SK-N-MC (cell line): Measurements from ENCODE around the gene NSFL1C.
"Not testable (repeated sequence)": the region's sequence is repeated elsewhere in the genome, so short reads cannot be mapped to it uniquely, and the experiment has no call there.

ENCODE experiments used
- DNase-seq: peaks from one replicate; pipeline ENCODE4 v3.0.0-alpha.2; 2011; ENCODE audit warnings: low read depth, low spot score
- H3K27ac ChIP-seq: fragments of 200-600 bp; sonication (generic); 2 replicates; pipeline ENCODE4 v1.5.1; 2016; ENCODE audit warnings: mixed run types
- H3K36me3 ChIP-seq: fragments of 200-600 bp; sonication (generic); 2 replicates; pipeline ENCODE4 v1.6.1; 2017; ENCODE audit warnings: antibody characterized with exemption, low read length, mixed read lengths; ENCODE audit not compliant: insufficient read depth
- H3K4me3 ChIP-seq: fragments of 200-600 bp; sonication (generic); 2 replicates; pipeline ENCODE4 v1.5.1; 2016
- H3K9ac ChIP-seq: fragments of 200-600 bp; sonication (generic); 2 replicates; pipeline ENCODE4 v1.8.0; 2017; ENCODE audit warnings: mixed run types, mixed read lengths; ENCODE audit not compliant: insufficient read length
- H3K9me3 ChIP-seq: fragments of 200-600 bp; sonication (generic); 2 replicates; pipeline ENCODE4 v1.6.1; 2017; ENCODE audit warnings: low read depth, mild to moderate bottlenecking, antibody characterized with exemption, low read length, moderate library complexity, mixed read lengths
- EZH2 ChIP-seq: fragments of 200-600 bp; sonication (generic); IDR thresholded peaks from one replicate; pipeline ENCODE4 v1.6.1; 2017; ENCODE audit warnings: antibody characterized with exemption
- FOXP2 ChIP-seq: optimal IDR thresholded peaks from 2 replicates; pipeline ENCODE3; 2011; ENCODE audit warnings: mild to moderate bottlenecking, moderate library complexity; ENCODE audit not compliant: insufficient read depth; ENCODE audit errors: extremely low read length, control extremely low read depth
- POLR2AphosphoS5 ChIP-seq: IDR thresholded peaks from 2 replicates; pipeline ENCODE4 v1.6.1; 2012; ENCODE audit warnings: mild to moderate bottlenecking, low read depth, low read length, borderline replicate concordance

Gene NSFL1C

GRCh38 chr20:1417790-1418189 is 48.9 kb downstream of the NSFL1C start:
- H3K9ac ChIP-seq = no peak overlapping the region
- H3K27ac ChIP-seq = no peak overlapping the region
- no peak for TF ChIP-seq EZH2
- TF ChIP-seq POLR2AphosphoS5 = no peak
- TF ChIP-seq FOXP2 = no peak
- no peak for DNase-seq
- no peaks in the 10 kb centered on the region for H3K9me3 ChIP-seq
- no peaks in the 10 kb centered on the region for H3K36me3 ChIP-seq
- no peak overlapping the region for H3K4me3 ChIP-seq

- no peak overlapping the region for H3K9ac ChIP-seq
Measured at GRCh38 chr20:1417273-1417672, 49.4 kb downstream of the NSFL1C start.

GRCh38 chr20:1415667-1416468 is 50.8 kb downstream of the NSFL1C start:
- Histone ChIP-seq H3K4me3 (no peak overlapping the region), H3K9me3 (no peaks in the 10 kb centered on the region), H3K27ac (no peak overlapping the region), H3K36me3 (no peaks in the 10 kb centered on the region), H3K9ac (no peak overlapping the region)
- no peak for DNase-seq
- TF ChIP-seq POLR2AphosphoS5 (no peak), FOXP2 (no peak)

More at GRCh38 chr20:1417273-1417672, 49.4 kb downstream of the NSFL1C start:
- no peaks in the 10 kb centered on the region for H3K36me3 ChIP-seq
- no peaks in the 10 kb centered on the region for H3K9me3 ChIP-seq
- no peak overlapping the region for H3K4me3 ChIP-seq
- H3K27ac ChIP-seq = no peak overlapping the region
- DNase-seq = no peak
- TF ChIP-seq EZH2 (no peak), FOXP2 (no peak), POLR2AphosphoS5 (no peak)

GRCh38 chr20:1414982-1415381 is 51.7 kb downstream of the NSFL1C start:
- DNase-seq = no peak
- Histone ChIP-seq H3K27ac (no peak overlapping the region), H3K4me3 (no peak overlapping the region)

GRCh38 chr20:1405801-1406200 is 60.8 kb downstream of the NSFL1C start:
- no peak overlapping the region for H3K9ac ChIP-seq
- no peaks in the 10 kb centered on the region for H3K36me3 ChIP-seq
- no peaks in the 10 kb centered on the region for H3K9me3 ChIP-seq
- H3K4me3 ChIP-seq = no peak overlapping the region
- TF ChIP-seq POLR2AphosphoS5 = no peak
- TF ChIP-seq FOXP2 = no peak
- TF ChIP-seq EZH2 = no peak
- no peak overlapping the region for H3K27ac ChIP-seq
- DNase-seq = no peak

More at GRCh38 chr20:1414982-1415381, 51.7 kb downstream of the NSFL1C start:
- Histone ChIP-seq H3K9ac (no peak overlapping the region), H3K9me3 (no peaks in the 10 kb centered on the region), H3K36me3 (no peaks in the 10 kb centered on the region)
- TF ChIP-seq EZH2 (no peak), FOXP2 (no peak), POLR2AphosphoS5 (no peak)

- no peak overlapping the region for H3K4me3 ChIP-seq
- no peaks in the 10 kb centered on the region for H3K36me3 ChIP-seq
- H3K9me3 ChIP-seq = no peaks in the 10 kb centered on the region
- no peak for DNase-seq
- TF ChIP-seq EZH2 = no peak
- TF ChIP-seq FOXP2 = no peak
- H3K9ac ChIP-seq = no peak overlapping the region
- no peak overlapping the region for H3K27ac ChIP-seq
Measured at GRCh38 chr20:1403624-1404023, 63.0 kb downstream of the NSFL1C start.

GRCh38 chr20:1402149-1402548 is 64.5 kb downstream of the NSFL1C start:
- Histone ChIP-seq H3K9me3 (no peaks in the 10 kb centered on the region), H3K27ac (no peak overlapping the region), H3K9ac (no peak overlapping the region), H3K4me3 (no peak overlapping the region), H3K36me3 (no peaks in the 10 kb centered on the region)
- DNase-seq = no peak
- no peak for TF ChIP-seq FOXP2
- no peak for TF ChIP-seq POLR2AphosphoS5
- TF ChIP-seq EZH2 = no peak

GRCh38 chr20:1401451-1401907 is 65.2 kb downstream of the NSFL1C start:
- DNase-seq = no peak
- Histone ChIP-seq H3K9me3 (no peaks in the 10 kb centered on the region), H3K36me3 (no peaks in the 10 kb centered on the region), H3K27ac (no peak overlapping the region), H3K9ac (no peak overlapping the region), H3K4me3 (no peak overlapping the region)
- TF ChIP-seq POLR2AphosphoS5 = no peak

GRCh38 chr20:1399678-1400366 is 66.8 kb downstream of the NSFL1C start:
- H3K36me3 ChIP-seq, H3K4me3 ChIP-seq, H3K9ac ChIP-seq, DNase-seq, H3K27ac ChIP-seq, H3K9me3 ChIP-seq: not testable (repeated sequence)

- H3K9ac ChIP-seq, DNase-seq, H3K27ac ChIP-seq, H3K9me3 ChIP-seq, H3K4me3 ChIP-seq, H3K36me3 ChIP-seq: not testable (repeated sequence)
Measured at GRCh38 chr20:1398185-1398584, 68.5 kb downstream of the NSFL1C start.
